Sigmoid colon (tissue), 7 donors: ENCODE data around the gene DISP2. TPM values are rescaled to one million over a fixed set of nuclear protein-coding genes. Genes with fewer than 3 reads are reported as not detected.

ENCODE experiments used
- DNase-seq: peaks from one replicate; pipeline ENCODE4 v3.0.0-alpha.2; 2019
- H3K27ac ChIP-seq, 4 donors: fragments of 200-600 bp; sonication (generic); one replicate each; pipeline ENCODE4 v1.5.1; 2016 to 2019; ENCODE audit warnings: mild to moderate bottlenecking in 1 of 4
- H3K27me3 ChIP-seq, 3 donors: fragments of 200-600 bp; sonication (generic); one replicate each; pipeline ENCODE4 v1.5.1; 2019; ENCODE audit warnings: mild to moderate bottlenecking in 1 of 3
- H3K36me3 ChIP-seq, 4 donors: fragments of 200-600 bp; sonication (generic); one replicate each; pipeline ENCODE4 v1.5.1; 2016 to 2019
- H3K4me1 ChIP-seq, 4 donors: fragments of 200-600 bp; sonication (generic); one replicate each; pipeline ENCODE4 v1.5.1; 2017 to 2019
- H3K4me3 ChIP-seq, 4 donors: fragments of 200-600 bp; sonication (generic); one replicate each; pipeline ENCODE4 v1.5.1; 2017 to 2019; ENCODE audit warnings: mild to moderate bottlenecking in 2 of 4, moderate library complexity in 1 of 4
- H3K9me3 ChIP-seq, 4 donors: fragments of 200-600 bp in 3 of 4; sonication (generic) in 3 of 4; one replicate each; pipeline versions ENCODE4 v1.5.1 to v1.6.1; 2013 to 2019
- CTCF ChIP-seq, 4 experiments: fragments of 450-650 bp in 3 of 4; fragments of 200-600 bp in 1 of 4; IDR thresholded peaks; one replicate each; pipeline ENCODE4 v1.5.1; 2016 to 2019; ENCODE audit warnings: antibody characterized with exemption in 4 of 4, mild to moderate bottlenecking in 3 of 4, moderate library complexity in 2 of 4
- EP300 ChIP-seq, 4 donors: sonication (generic); formaldehyde crosslinking; IDR thresholded peaks; one replicate each; pipeline ENCODE4 v1.6.1; 2017; ENCODE audit warnings: antibody characterized with exemption in 4 of 4
- POLR2A ChIP-seq, 2 donors: fragments of 450-650 bp; IDR thresholded peaks; one replicate each; pipeline ENCODE4 v1.6.1; 2016; ENCODE audit warnings: antibody characterized with exemption in 2 of 2, mild to moderate bottlenecking in 2 of 2, moderate library complexity in 2 of 2
- POLR2AphosphoS5 ChIP-seq, 4 donors: sonication (generic); formaldehyde crosslinking; IDR thresholded peaks; one replicate each; pipeline ENCODE4 v1.6.1; 2017; ENCODE audit warnings: antibody characterized with exemption in 4 of 4
- WGBS, 2 donors: extraction: QIAGEN DNeasy Blood & Tissue Kit; methylation state at CpG; one replicate each; pipeline ENCODE4 v1.1.7; 2013; 5-methylcytosine and 5-hydroxymethylcytosine counted together
- intact Hi-C: fragments of 100-400 bp; cut with DNase I; formaldehyde crosslinking; loops from one replicate; pipeline ENCODE4 v1.15.1; 2023
- polyA plus RNA-seq, 3 donors: library from polyadenylated mRNA; stranded (reverse); fragments of 200-250 nt; gene quantifications; one replicate each; pipeline ENCODE4 v1.2.3, GENCODE V29; 2013
- total RNA-seq, 4 donors: library from RNA; depleted of rRNA; stranded (reverse); fragments of >200 nt; gene quantifications; one replicate each; pipeline ENCODE4 v1.1.0, GENCODE V29; 2016
- donor health status: healthy with polysubstance abuse.
- donor health status: Bipolar disorder and iron deficiency.
- donor health status: healthy.

DISP2 gene
- total and polyA plus RNA-seq, 7 donors = 0.16 to 3.0 (median 1.1) TPM

- Histone ChIP-seq H3K27ac (no peak overlapping the region), H3K9me3 (no peaks in the 10 kb centered on the region), H3K36me3 (peaks cover 15 to 65% (median 18%) of the 10 kb centered on the region in 4 donors), H3K27me3 (no peaks in the 10 kb centered on the region), H3K4me3 (no peak overlapping the region), H3K4me1 (peaks cover 0 to 31% (median 22%) of the 10 kb centered on the region in 4 donors)
- intact Hi-C loops = loop anchor here (5.0 kb wide), 1 partner anchor 87 kb away; the partner anchor contains the start of gene INAFM2
- no peak for TF ChIP-seq EP300 (IDR thresholded peaks at IDR 0.05)
- TF ChIP-seq POLR2A (IDR thresholded peaks at IDR 0.05) = no peak
- no peak for TF ChIP-seq POLR2AphosphoS5 (IDR thresholded peaks at IDR 0.05)
- no peak for TF ChIP-seq CTCF (IDR thresholded peaks at IDR 0.05)
- DNase-seq = no peak
- 64 to 68% methylated on average over 3 of the region's 3 CpGs for WGBS, 2 donors
Measured at GRCh38 chr15:40409366-40409765, 51.3 kb downstream of the DISP2 start.

GRCh38 chr15:40410476-40410875, 52.5 kb downstream of the DISP2 start:
- DNase-seq = no peak
- no peak overlapping the region for H3K27ac ChIP-seq
- peaks cover 15 to 76% (median 27%) of the 10 kb centered on the region in 4 donors for H3K36me3 ChIP-seq
- 97 to 98% methylated on average over 11 of the region's 11 CpGs for WGBS, 2 donors
- intact Hi-C loops = no loop called here
- no peaks in the 10 kb centered on the region for H3K27me3 ChIP-seq
- no peak overlapping the region for H3K4me3 ChIP-seq
- no peaks in the 10 kb centered on the region for H3K9me3 ChIP-seq
- peaks cover 0 to 22% (median 15%) of the 10 kb centered on the region in 4 donors for H3K4me1 ChIP-seq
- TF ChIP-seq POLR2A (IDR thresholded peaks at IDR 0.05) (no peak), EP300 (IDR thresholded peaks at IDR 0.05) (no peak), POLR2AphosphoS5 (IDR thresholded peaks at IDR 0.05) (no peak), CTCF (IDR thresholded peaks at IDR 0.05) (no peak)

- no peak overlapping the region for H3K4me3 ChIP-seq
- WGBS, 2 donors = 20 to 73% methylated on average over 7 of the region's 7 CpGs
- H3K27ac ChIP-seq = no peak overlapping the region
- H3K4me1 ChIP-seq = peaks cover 0 to 9% (median 2%) of the 10 kb centered on the region in 4 donors
- peaks cover 15 to 91% (median 37%) of the 10 kb centered on the region in 4 donors for H3K36me3 ChIP-seq
- H3K27me3 ChIP-seq = no peaks in the 10 kb centered on the region
- intact Hi-C loops = no loop called here
- TF ChIP-seq POLR2AphosphoS5 (IDR thresholded peaks at IDR 0.05) (no peak), CTCF (IDR thresholded peaks at IDR 0.05) (no peak), EP300 (IDR thresholded peaks at IDR 0.05) (no peak), POLR2A (IDR thresholded peaks at IDR 0.05) (no peak)
- DNase-seq = no peak
- H3K9me3 ChIP-seq = no peaks in the 10 kb centered on the region
Measured at GRCh38 chr15:40412095-40412759, 54.2 kb downstream of the DISP2 start.

- Histone ChIP-seq H3K4me1 (peaks cover 0 to 1% (median 0%) of the 10 kb centered on the region in 4 donors), H3K27ac (no peak overlapping the region), H3K9me3 (no peaks in the 10 kb centered on the region), H3K27me3 (no peaks in the 10 kb centered on the region), H3K4me3 (no peak overlapping the region), H3K36me3 (peaks cover 15 to 94% (median 39%) of the 10 kb centered on the region in 4 donors)
- TF ChIP-seq EP300 (IDR thresholded peaks at IDR 0.05) (no peak), POLR2A (IDR thresholded peaks at IDR 0.05) (no peak), POLR2AphosphoS5 (IDR thresholded peaks at IDR 0.05) (no peak), CTCF (IDR thresholded peaks at IDR 0.05) (no peak)
- no peak for DNase-seq
- WGBS, 2 donors = 94 to 96% methylated on average over 9 of the region's 9 CpGs
- intact Hi-C loops = no loop called here
Measured at GRCh38 chr15:40413036-40413435, 55.0 kb downstream of the DISP2 start.
